PC-3 (cell line): ENCODE data around the gene UBTD1.

ENCODE experiments used
- EZH2 ChIP-seq: fragments of 300-600 bp; sonication (generic); IDR thresholded peaks from one replicate; pipeline ENCODE4 v1.6.1; 2017; ENCODE audit warnings: antibody characterized with exemption, mild to moderate bottlenecking, low read length; ENCODE audit not compliant: unreplicated experiment
- EZH2phosphoT487 ChIP-seq: fragments of 300-600 bp; sonication (generic); IDR thresholded peaks from 2 replicates; pipeline ENCODE4 v1.6.1; 2018; ENCODE audit warnings: mild to moderate bottlenecking, antibody characterized with exemption, low read length, borderline replicate concordance
- TF ChIP-seq, protein P1 (sequence below): fragments of 300-600 bp; sonication (generic); conservative IDR thresholded peaks from 2 replicates; pipeline ENCODE4 v1.5.1; 2017; ENCODE audit warnings: antibody characterized with exemption, low read depth, mild to moderate bottlenecking, low read length

DNA sequence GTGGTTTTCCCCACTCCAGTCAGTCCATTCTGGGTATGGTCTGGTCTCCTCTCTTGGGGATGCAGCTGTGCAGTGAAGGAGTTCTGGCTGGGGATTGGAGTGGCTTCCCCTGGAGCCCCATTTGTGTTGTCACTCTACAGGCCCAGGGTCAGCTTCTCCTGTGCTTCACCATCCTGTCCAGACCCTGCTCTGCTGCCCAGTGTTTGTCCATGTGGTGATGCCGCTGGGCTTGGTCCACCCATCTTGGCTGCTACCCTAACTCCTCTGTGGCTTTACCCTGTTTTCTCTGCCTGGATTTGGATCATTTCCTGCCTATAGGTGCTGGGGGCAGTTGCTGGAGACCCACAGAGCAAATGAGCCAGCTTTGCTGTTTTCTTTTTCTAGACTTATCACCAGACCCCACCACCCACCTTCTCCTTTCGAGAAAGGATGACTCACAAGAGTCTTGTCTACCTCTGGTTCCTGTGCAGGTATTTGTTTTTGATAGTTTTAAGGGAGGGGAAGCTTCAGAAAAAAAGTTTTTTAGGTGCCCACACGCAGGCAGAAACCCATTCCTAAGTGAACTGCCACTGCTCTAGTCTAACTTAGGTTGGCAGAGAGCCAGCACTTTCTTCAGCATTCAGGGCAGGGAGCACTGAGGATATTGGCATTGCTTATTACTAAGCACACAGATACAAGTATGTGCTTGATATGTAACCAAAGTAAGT, 44.2 kb upstream of the UBTD1 start:
- no peak for TF ChIP-seq EZH2
- TF ChIP-seq, protein P1, sequence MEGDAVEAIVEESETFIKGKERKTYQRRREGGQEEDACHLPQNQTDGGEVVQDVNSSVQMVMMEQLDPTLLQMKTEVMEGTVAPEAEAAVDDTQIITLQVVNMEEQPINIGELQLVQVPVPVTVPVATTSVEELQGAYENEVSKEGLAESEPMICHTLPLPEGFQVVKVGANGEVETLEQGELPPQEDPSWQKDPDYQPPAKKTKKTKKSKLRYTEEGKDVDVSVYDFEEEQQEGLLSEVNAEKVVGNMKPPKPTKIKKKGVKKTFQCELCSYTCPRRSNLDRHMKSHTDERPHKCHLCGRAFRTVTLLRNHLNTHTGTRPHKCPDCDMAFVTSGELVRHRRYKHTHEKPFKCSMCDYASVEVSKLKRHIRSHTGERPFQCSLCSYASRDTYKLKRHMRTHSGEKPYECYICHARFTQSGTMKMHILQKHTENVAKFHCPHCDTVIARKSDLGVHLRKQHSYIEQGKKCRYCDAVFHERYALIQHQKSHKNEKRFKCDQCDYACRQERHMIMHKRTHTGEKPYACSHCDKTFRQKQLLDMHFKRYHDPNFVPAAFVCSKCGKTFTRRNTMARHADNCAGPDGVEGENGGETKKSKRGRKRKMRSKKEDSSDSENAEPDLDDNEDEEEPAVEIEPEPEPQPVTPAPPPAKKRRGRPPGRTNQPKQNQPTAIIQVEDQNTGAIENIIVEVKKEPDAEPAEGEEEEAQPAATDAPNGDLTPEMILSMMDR = no peak
- no peak for TF ChIP-seq EZH2phosphoT487
